Keratinocyte (primary cell): ENCODE results near the gene CLRN3.

Experiments
- CTCF ChIP-seq, 3 experiments: IDR thresholded peaks in 1 of 3; conservative IDR thresholded peaks in 1 of 3; optimal IDR thresholded peaks in 1 of 3; 2 replicates in 2 of 3; 3 replicates in 1 of 3; pipeline versions ENCODE3 to v1.5.1; 2011; ENCODE audit warnings: low read length in 3 of 3, mild to moderate bottlenecking in 3 of 3, moderate library complexity in 2 of 3, control low read depth in 1 of 3, inconsistent platforms in 1 of 3; ENCODE audit not compliant: insufficient read depth in 2 of 3; ENCODE audit errors: extremely low read depth in 1 of 3
- EZH2 ChIP-seq: IDR thresholded peaks from one replicate; pipeline ENCODE4 v1.6.1; 2012; ENCODE audit warnings: inconsistent platforms, mild to moderate bottlenecking, low read length, moderate library complexity

GRCh38 chr10:127833804-127834203 lies 58.9 kb downstream of the CLRN3 start:
- TF ChIP-seq CTCF (optimal IDR thresholded peaks at IDR 0.05 in 1 of 3, IDR thresholded peaks at IDR 0.05 in 1 of 3, conservative IDR thresholded peaks at IDR 0.05 in 1 of 3; ENCODE audit: extremely low read depth in 1 of 3, insufficient read depth in 2 of 3, low read length in 3 of 3) (no peak), EZH2 (no peak)
